Upper lobe of left lung (tissue), 4 donors: ENCODE measurements around the gene TADA2A.

Source experiments
- CTCF ChIP-seq, 6 experiments: fragments of 450-650 bp in 4 of 6; fragments of 200-600 bp in 2 of 6; sonication (generic) in 2 of 6; IDR thresholded peaks; one replicate each; pipeline ENCODE4 v1.5.1; 2016 to 2019; ENCODE audit warnings: antibody characterized with exemption in 6 of 6
- POLR2AphosphoS5 ChIP-seq, 2 donors: sonication (generic); formaldehyde crosslinking; IDR thresholded peaks; one replicate each; pipeline ENCODE4 v1.5.1; 2017; ENCODE audit warnings: antibody characterized with exemption in 2 of 2

- TF ChIP-seq CTCF (IDR thresholded peaks at IDR 0.05) = no peak
- no peak for TF ChIP-seq POLR2AphosphoS5 (IDR thresholded peaks at IDR 0.05)
These were observed 11.2 kb downstream of the TADA2A start for GRCh38 chr17:37417852-37418251.
